ENCODE data around the gene SULT1A2.
"Not testable (repeated sequence)": the region's sequence is repeated elsewhere in the genome, so short reads cannot be mapped to it uniquely, and the experiment has no call there.

The SULT1A2 gene

DNA sequence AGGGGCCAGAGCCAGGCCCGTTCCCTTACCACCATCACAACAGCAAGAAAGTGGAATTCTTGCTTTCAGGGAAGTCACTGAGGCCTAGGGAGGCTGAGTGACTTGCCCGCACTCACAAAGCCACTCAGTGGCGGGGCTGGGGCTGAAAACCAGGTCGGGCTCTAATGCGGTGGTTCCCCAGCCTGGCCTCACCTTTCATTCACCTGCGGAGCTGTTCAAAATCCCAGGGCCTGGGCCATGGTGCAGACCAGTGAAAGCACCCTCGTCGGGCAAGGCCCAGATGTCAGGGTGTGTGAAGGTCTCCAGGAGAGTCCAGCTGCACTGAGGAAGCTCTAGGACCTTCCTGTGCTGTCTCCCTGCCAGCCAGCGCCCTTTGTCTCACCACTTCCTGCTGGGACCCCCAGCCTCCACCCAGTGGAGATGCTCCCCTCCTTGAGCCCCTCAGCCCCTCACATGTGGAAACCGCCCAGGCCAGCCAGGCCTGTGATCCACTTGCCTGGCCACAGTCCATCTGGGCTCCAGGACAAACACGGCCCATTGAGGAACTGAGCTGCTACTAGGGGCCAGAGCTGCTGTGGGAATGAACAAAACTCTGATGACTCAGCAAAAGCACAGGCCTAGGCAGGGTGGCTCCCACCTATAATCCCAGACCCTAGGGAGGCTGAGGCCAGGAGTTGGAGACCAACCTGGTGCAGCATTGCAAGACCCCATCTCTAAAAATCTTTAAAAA lies 12.2 kb upstream of the SULT1A2 start:
- DNase-seq = not testable (repeated sequence)

- DNase-seq = not testable (repeated sequence)
These were observed 11.6 kb upstream of the SULT1A2 start for GRCh38 chr16:28608496-28608808.

DNA sequence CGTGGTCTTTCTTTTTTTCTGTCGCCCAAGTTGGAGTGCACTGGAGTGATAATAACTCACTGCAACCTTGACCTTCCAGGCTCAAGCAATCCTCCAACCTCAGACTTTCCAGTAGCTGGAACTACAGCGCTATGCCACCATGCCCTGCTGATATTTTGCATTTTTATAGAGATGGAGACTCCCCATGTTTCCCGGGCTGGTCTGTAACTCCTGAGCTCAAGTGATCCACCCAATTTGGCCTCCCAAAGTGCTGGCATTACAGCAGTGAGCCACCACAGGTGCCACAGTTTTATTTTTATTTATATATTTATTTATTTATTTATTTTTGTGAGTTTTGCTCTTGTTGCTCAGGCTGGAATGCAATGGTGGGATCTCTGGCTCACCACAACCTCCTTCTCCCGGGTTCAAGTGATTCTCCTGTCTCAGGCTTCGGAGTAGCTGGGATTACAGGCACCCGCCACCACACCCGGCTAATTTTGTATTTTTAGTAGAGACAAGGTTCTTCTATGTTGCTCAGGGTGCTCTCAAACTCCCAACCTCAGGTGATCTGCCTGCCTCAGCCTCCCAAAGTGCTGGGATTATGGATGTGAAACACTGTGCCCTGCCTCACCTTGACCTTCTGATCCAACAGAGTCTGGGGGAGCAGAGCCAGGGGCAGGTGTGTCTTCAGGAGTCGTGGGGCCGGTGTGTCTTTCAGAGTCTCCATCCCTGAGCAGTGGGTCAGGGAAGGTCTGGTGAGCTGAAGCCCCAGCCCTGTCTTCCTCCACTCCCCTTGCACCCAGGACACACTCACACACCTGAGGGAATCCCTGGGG lies 11.0 kb upstream of the SULT1A2 start:
- not testable (repeated sequence) for DNase-seq

GRCh38 chr16:28607116-28607623 lies 10.3 kb upstream of the SULT1A2 start:
- no peak for DNase-seq

DNA sequence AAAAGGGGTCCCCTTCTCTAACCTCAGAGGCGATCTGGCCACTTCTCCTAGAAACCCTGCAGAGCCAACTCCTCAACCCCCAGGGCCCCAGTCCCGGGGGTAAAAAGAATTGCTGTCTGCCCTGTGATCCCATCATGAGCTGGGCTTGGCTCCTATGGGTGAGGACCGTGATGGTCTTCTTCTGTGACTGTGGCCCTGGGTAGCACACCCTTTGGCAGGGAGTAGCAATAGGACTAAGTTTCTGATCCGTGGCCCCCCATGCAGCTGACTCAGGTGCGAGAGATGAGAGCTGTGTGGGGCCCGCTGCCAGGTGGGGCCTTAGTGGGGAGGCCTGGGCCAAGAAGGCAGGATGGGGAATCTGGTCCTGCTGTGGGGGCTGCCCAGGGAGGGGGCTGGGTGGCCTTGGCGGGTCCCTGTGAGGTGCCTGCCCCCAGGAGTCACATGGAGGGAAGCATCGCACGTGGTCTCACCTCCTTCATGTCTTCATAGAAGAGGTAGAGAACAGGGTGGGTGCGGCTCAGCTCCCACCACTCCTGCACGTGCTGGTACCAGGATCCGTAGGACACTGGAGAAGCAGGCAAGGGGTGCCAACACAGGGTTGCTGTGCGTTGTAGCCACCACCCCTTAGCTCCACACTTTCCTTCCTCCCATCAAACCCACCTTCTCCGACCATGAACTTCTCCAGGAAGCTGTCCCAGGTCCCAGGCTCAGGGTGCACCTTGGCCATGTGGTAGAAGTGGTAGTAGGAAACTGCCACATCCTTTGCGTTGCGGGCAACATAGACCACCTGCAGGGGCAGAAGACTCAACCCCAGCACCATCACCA lies 9.7 kb upstream of the SULT1A2 start:
- no peak for DNase-seq

DNA sequence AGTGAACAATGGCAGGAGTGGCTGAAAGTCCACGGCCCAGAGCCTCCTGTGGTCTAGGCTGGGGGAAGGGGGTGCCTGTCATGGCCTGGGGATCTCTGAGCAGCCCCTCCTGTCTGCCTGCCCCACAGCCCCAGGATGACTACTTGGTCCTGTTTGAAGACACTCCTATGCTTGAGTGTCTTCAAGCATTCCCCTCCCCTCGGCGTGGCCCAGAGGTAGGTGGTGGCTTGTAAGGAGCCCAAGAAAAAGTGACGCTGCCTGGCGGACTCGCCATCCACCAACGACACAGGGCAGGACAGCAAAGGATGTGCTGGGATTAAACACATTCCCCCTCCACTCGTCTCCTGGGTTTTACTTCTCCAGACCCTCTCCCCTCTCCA lies 7.3 kb upstream of the SULT1A2 start:
- no peak for DNase-seq

GRCh38 chr16:28603381-28604185 lies 6.7 kb upstream of the SULT1A2 start:
- DNase-seq = no peak

DNA sequence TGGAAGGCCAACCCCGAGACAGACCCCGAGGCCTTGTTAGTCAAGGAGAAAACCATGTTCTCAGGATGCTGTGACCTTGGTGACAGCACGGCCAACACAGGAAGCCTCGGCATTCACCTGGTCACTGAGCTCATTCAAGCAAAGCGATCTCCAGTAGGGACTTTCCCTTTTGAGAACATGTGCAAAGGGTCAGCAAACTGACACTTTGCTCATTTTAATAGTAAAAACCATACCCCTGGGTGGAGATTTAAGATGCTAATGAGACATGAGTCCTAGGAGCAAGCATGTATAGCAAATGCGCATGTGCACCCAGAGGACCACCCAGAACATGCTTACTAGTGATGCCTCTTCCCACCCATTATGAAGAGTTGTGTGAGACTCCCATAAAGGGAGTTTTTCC lies 5.7 kb upstream of the SULT1A2 start:
- DNase-seq = no peak

GRCh38 chr16:28602062-28602461 lies 5.2 kb upstream of the SULT1A2 start:
- not testable (repeated sequence) for DNase-seq

- DNase-seq = not testable (repeated sequence)
These were observed 4.7 kb upstream of the SULT1A2 start for GRCh38 chr16:28601589-28601988.

GRCh38 chr16:28600965-28601364 lies 4.1 kb upstream of the SULT1A2 start:
- not testable (repeated sequence) for DNase-seq

DNA sequence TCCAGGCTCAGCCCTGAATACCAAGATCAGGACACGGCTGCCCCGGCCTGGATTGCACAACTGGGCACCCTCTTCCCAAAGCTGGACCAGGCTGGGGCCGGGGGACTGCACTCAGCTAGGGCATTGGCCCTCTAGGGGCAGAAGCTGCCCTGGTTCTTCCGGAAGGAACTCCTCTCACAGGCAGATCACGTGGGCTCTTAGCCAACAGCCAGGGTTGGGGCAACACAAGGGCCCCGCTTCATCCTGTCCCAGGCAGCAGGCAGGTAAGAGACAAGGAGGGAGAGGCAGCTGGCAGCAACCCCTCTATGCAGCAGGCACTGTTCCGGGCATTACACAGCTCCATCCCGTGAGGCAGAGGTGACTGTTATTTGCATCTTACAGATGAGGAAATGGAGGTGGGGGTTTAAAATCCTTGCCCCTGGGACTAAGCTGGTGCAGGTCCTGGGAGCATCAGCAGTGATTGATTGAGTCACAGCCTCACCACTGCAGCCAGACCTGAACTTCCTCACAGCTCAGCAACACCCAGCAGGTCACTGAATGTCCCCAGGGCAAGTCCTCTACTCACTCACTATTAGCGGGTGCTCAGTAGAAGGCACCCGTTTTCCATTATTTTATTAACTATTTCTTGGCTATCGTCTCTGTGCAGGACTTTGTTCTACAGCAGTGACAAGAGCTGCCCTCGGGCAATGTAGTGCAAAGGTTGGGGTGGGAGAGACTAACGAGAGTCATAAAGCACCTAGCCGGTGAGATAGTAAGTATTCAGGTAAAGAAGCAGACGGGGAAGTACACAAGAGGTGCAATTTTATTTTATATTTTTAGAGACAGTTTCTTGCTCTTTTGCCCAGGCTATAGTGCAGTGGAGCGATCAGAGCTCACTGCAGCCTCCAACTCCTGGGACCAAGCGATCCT lies 2.8 kb upstream of the SULT1A2 start:
- not testable (repeated sequence) for DNase-seq

GRCh38 chr16:28597692-28598261 lies 927 bp upstream of the SULT1A2 start:
- no peak for DNase-seq

DNA sequence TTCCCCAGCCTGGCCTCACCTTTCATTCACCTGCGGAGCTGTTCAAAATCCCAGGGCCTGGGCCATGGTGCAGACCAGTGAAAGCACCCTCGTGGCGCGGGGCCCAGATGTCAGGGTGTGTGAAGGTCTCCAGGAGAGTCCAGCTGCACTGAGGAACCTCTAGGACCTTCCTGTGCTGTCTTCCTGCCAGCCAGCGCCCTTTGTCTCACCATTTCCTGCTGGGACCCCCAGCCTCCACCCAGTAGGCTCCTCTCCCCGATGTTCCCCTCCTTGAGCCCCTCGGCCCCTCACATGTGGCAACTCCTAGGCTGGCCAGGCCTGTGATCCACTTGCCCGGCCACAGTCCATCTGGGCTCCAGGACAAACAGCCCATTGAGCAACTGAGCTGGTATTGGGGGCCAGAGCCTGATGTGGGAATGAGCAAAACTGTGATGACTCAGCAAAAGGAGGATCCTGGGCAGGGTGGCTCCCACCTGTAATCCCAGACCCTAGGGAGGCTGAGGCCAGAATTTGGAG lies 677 bp downstream of the SULT1A2 start:
- no peak for DNase-seq

DNA sequence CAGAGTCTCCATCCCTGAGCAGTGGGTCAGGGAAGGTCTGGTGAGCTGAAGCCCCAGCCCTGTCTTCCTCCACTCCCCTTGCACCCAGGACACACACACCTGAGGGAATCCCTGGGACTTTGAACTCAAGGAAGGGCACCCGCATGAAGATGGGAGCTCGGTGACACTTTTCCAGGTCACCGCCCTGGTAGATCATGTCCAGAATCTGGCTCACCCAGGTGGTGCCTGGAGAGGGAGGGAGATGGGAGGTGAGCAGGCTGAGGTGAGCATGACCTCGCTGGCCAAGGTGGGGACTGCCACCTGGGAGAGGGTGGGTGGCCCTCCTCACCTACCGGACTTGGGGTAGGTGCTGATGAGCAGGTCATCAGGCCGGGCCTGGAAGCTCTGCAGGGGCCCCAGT lies 1.4 kb downstream of the SULT1A2 start:
- not testable (repeated sequence) for DNase-seq

GRCh38 chr16:28592979-28593553 lies 3.8 kb downstream of the SULT1A2 start:
- no peak for DNase-seq

GRCh38 chr16:28592511-28592910 lies 4.3 kb downstream of the SULT1A2 start:
- no peak for DNase-seq

GRCh38 chr16:28591355-28591754 lies 5.5 kb downstream of the SULT1A2 start:
- DNase-seq = no peak

DNA sequence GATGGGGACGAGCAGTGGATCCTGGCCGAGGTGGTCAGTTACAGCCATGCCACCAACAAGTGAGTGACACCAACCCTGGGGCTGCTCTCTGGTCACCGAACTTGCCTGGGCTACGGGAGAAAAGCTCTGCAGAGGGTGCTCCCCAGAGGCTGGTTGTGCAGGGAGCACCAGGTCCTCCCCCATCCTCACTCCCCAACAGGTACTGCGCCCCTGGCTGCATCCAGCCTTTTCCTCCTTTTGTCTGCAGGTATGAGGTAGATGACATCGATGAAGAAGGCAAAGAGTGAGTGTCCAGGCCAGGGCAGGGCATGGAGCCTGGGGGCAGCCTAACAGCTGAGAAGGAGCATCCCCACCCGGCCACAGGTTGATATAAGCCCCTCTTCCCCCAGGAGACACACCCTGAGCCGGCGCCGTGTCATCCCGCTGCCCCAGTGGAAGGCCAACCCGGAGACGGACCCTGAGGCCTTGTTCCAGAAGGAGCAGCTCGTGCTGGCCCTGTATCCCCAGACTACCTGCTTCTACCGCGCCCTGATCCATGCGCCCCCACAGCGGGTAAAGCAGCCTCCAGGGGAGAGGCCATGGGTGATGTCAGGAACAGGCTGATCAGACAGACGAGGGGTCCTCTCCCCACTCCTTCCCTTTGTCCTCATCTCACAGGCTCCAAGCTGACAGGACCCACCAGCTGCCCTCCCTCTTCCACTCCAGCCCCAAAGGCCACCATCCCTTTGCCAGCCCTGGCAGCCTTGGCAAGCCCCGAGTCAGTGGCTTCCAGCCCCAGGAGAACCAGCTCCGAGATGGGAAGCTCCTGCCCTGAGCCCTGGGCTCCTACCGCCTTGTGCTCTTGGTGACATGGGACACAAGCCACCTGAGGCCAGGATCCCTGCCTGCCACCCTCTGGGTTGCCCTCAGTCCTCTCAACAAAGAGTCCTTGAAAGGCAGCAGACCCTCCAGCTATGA lies 6.2 kb downstream of the SULT1A2 start:
- no peak for DNase-seq

Data from activated CD4-positive, alpha-beta T cell treated with anti-CD3 and anti-CD28 coated beads, Interleukin-2, amount 50 U/mL, for 1 hour (primary cell).